GM18951 (cell line): ENCODE results near the gene PBX1.

Source experiments
- POLR2A ChIP-seq: IDR thresholded peaks from 4 replicates; pipeline ENCODE4 v1.6.1; 2011; ENCODE audit warnings: mild to moderate bottlenecking; ENCODE audit not compliant: insufficient read length, insufficient read depth; ENCODE audit errors: extremely low read depth
- in situ Hi-C: fragments of 300-500 bp; cut with MboI; formaldehyde crosslinking; loops from one replicate; pipeline ENCODE4 v1.12.0; 2022; ENCODE audit warnings: low sequenced_read_pairs, mixed read lengths, inconsistent platforms; ENCODE audit not compliant: unreplicated experiment

PBX1 gene

DNA sequence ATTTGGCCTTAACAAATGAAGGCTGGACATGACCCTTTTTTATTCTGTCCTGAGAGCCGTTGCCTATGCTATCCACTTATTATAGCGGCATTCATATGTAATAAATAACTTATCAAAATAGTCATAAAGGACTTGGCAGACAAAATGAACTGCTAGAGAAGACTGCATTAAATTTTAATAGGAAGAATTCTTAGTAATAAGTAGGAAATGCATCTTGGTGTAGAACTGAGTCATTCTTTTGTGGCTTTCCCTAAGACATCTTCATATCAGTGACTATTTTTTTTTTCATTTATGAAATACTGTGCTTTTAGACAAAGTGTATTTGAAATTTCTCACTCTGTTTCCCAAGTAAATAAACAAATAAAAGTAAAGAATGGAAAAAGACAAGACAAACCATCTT, 45.6 kb downstream of the PBX1 start:
- in situ Hi-C loops, result no loop called here
- no peak for TF ChIP-seq POLR2A

GRCh38 chr1:164605254-164606091, 46.5 kb downstream of the PBX1 start:
- in situ Hi-C loops, result no loop called here
- TF ChIP-seq POLR2A, result no peak

GRCh38 chr1:164607351-164607750, 48.4 kb downstream of the PBX1 start:
- TF ChIP-seq POLR2A, result no peak
- in situ Hi-C loops, result no loop called here

DNA sequence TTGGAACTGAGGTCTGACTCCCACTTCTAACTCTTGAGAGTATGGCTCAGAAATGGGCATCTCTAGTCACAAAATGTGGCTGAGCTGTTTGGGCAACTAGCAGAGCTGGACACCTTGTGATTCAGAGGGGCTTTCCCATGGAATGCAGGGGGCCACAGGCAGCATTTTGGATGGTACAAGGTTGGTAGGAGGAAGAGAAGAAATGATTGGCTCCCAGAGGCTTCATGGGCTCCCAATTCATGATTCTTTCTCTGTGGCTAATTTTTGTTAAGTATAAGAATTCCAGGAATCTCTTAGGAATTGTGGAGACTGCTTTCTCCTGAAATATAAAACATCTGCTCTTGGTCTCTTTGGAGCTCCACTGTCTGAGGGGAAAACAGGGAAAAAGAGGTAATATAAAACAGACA, 49.7 kb downstream of the PBX1 start:
- in situ Hi-C loops, result no loop called here
- TF ChIP-seq POLR2A, result no peak

DNA sequence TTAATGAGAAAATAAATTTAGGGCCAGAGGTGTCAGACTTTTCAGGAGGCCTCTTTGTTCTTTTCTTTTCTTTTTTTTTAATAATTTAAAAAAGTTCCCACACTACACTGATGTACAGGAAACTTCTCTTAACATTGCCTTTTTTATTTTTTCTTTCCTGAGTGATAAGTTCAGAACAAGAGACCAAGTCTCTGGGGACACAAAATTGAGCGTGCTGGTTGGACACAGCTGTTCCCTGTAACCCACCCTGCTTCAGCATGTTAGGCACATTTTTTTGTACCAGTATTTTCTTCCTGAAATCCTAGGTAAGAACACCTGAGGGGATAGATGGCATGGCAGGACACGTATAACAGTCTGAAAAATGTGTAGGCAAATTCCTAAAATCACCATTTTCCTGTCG, 50.1 kb downstream of the PBX1 start:
- no peak for TF ChIP-seq POLR2A
- in situ Hi-C loops, result no loop called here

- in situ Hi-C loops, result no loop called here
- no peak for TF ChIP-seq POLR2A
These were observed 51.7 kb downstream of the PBX1 start for GRCh38 chr1:164610538-164611222.

DNA sequence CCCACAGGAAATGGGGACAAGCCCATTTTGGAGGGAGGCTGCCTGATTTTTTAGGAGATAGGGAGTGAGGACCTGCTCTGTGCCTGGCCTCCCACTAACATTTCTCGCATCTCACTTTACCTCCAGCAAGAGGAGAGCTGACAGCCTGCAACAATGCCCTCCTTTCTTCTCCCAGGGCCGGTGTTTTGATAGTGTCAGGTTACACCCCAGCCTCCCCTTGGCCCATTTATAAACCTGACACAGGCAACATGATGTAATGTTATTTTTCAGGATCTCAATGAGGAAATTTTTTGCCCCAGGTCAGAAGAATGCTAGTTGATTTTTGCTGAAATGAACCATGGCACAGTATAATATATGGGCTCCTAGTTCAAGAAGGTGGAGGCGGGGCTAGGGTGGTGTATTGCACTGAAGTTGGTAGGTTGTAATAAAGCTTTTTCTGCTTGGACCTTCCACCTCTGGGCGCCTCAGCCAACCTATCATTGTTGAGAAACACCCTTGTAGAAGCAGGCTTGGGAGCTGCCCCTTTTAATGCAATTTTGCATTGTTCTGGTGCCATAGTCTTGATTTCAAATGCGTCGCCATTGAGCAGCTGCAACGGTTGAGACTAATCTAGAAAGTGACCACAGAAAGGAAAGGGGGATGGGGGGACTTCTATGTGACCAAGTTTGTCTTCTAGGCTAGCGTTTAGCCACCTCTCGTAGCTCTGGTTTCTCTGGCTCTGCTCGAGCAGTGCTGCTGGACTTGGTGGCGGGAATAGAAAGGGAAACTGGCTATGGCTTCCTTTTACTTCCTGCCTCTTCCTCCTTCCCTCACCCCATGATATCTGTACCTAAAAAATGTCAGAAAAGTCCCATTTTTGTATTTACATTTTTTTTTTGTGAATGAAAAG, 53.0 kb downstream of the PBX1 start:
- TF ChIP-seq POLR2A, result no peak
- in situ Hi-C loops, result no loop called here

- in situ Hi-C loops, result no loop called here
- no peak for TF ChIP-seq POLR2A
These were observed 54.2 kb downstream of the PBX1 start for GRCh38 chr1:164613176-164613575.

DNA sequence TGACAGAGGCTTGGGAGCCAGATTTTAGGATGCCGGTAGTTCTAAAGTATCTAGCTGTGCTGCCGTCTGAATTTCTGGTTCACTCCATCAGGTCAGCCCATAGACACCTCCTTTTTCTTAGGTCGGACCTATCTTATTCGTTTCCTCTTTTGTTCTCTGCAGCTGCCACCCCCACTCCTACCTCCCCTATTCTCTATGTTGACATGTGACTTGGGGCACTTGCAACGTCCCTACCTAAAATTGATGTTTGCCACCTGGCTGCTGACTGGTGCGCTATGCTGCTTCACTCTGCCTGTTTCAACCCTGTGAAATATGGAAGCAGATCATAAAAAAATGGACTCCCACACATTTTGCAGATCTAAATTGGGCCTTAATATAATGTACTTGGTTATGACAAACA, 55.3 kb downstream of the PBX1 start:
- in situ Hi-C loops, result no loop called here

DNA sequence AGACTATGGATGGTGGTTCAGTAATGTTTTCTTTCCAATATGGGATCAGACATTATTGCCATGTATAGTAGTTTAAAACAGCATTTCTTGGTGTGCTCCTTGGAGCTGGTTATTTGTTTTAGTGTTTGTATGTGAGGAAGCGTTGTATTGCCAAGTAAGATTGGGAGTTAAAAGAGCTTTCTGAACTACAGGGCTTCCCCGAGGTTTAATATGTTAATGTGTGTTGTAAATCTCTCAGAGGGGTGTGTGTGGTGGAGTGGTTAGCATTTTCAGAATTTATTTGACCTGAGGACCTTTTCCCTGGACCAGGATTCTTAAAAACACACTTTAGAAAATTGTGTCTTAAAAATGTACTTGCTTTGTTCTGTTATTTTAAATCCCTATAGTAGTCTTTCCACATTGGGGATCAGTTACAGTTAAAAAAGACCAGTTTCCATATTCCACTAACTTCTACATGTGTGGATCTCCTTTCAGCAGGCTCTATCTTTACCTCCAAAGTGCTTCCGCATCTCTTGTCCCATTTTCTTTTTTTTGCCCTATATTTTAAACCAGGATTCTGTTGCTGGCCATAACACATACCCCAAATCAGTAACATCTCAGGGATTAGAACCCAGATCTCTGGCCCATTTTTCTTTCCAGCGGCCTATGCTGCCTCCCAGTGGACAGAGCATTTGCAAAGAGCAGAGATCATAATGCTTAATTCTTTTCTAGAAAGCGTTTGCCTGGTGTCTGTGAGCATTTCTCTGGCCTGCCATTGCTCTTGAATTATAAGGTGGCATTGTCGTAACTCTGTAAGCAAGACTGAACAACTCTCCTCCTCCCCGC, 58.6 kb downstream of the PBX1 start:
- in situ Hi-C loops, result no loop called here
- TF ChIP-seq POLR2A, result no peak

More for the DNA sequence above, 55.3 kb downstream of the PBX1 start:
- no peak for TF ChIP-seq POLR2A

- TF ChIP-seq POLR2A, result no peak
- in situ Hi-C loops, result no loop called here
These were observed 59.2 kb downstream of the PBX1 start for GRCh38 chr1:164618202-164618564.

GRCh38 chr1:164619006-164619784, 60.2 kb downstream of the PBX1 start:
- in situ Hi-C loops, result no loop called here
- TF ChIP-seq POLR2A, result no peak
